Aorta (tissue), 5 donors: Measurements from ENCODE around the gene EDA. TPM values are rescaled to one million over a fixed set of nuclear protein-coding genes. Genes with fewer than 3 reads are reported as not detected.

Source experiments
- ATAC-seq: fragments of 200-7000 bp; cut with Tn5 transposase; one replicate; pipeline ENCODE4 v1.9.1; 2022; ENCODE audit warnings: moderate library complexity; ENCODE audit not compliant: low FRiP score
- DNase-seq, 2 donors: peaks; one replicate each; pipeline ENCODE4 v3.0.0-alpha.2; 2020
- H3K27ac ChIP-seq, 2 donors: one replicate each; pipeline ENCODE4 v1.5.1; 2013; ENCODE audit warnings: low read length in 2 of 2, mild to moderate bottlenecking in 2 of 2, moderate library complexity in 2 of 2, control low read depth in 1 of 2, inconsistent platforms in 1 of 2, low read depth in 1 of 2
- H3K27me3 ChIP-seq, 2 donors: one replicate each; pipeline ENCODE4 v1.6.1; 2013; ENCODE audit warnings: control low read depth in 1 of 2, low read length in 1 of 2, mild to moderate bottlenecking in 1 of 2, moderate library complexity in 1 of 2; ENCODE audit not compliant: insufficient read depth in 2 of 2, control insufficient read depth in 1 of 2
- H3K36me3 ChIP-seq, 2 donors: one replicate each; pipeline ENCODE4 v1.6.1; 2013; ENCODE audit warnings: control low read depth in 1 of 2, low read length in 1 of 2, mild to moderate bottlenecking in 1 of 2; ENCODE audit not compliant: insufficient read depth in 2 of 2, control insufficient read depth in 1 of 2
- H3K4me1 ChIP-seq, 2 donors: one replicate each; pipeline ENCODE4 v1.6.1; 2013; ENCODE audit warnings: low read length in 2 of 2, control low read depth in 1 of 2, mild to moderate bottlenecking in 1 of 2, moderate library complexity in 1 of 2; ENCODE audit not compliant: insufficient read depth in 2 of 2, control insufficient read depth in 1 of 2
- H3K4me3 ChIP-seq, 2 donors: one replicate each; pipeline ENCODE4 v1.5.1; 2013; ENCODE audit warnings: low read length in 2 of 2, control low read depth in 1 of 2, mild to moderate bottlenecking in 1 of 2
- H3K9me3 ChIP-seq: one replicate; pipeline ENCODE4 v1.6.1; 2013; ENCODE audit warnings: mild to moderate bottlenecking, low read length; ENCODE audit not compliant: control insufficient read depth
- WGBS, 2 donors: extraction: QIAGEN DNeasy Blood & Tissue Kit; methylation state at CpG; one replicate each; pipeline ENCODE4 v1.1.7; 2013; 5-methylcytosine and 5-hydroxymethylcytosine counted together
- intact Hi-C, 2 donors: fragments of 100-400 bp; cut with DNase I; formaldehyde crosslinking; loops; one replicate each; pipeline versions ENCODE4 v1.14.2 to v1.15.0; 2022
- polyA plus RNA-seq, 2 donors: library from polyadenylated mRNA; stranded (reverse); fragments of 200-250 nt; gene quantifications; one replicate each; pipeline ENCODE4 v1.2.3, GENCODE V29; 2013
- total RNA-seq, 2 donors: library from RNA; stranded (reverse); fragmentation: NEBNext Ultra II Directional; extraction: Animal tissue kit (Norgen Biotek cat#: 25700); gene quantifications; one replicate each; pipeline ENCODE4 v1.2.1, GENCODE V29; 2021
- donor health status: healthy with polysubstance abuse.
- donor health status: Bipolar disorder and iron deficiency.
- donor health status: DM: no; HTN: no; CAD: no.
- donor health status: DM: no; HTN: no; CAD: no.
- donor health status: DM: yes; HTN: yes; CAD: no.

The EDA gene
- total and polyA plus RNA-seq, 4 donors, result 1.7 to 9.0 (median 3.5) TPM

DNA sequence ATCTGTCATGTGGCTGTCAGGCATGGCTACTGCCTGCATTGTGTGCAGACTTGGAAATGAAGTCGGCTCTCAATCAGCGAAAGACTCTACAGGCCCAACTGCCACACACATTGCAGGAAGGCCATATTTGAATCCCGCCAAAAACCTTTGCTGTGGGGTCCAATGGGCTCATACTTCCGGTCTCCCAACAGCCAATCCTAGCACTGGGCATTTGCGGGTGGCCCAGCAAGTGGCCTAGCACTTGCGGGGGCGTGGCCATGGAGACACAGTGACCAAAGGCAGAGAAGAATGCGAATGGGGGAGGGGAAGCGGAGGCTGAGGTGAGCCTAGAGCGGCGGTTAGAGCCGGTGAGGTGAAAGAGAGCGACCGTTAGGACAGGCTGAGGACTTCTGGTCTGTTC is 446.2 kb downstream of the EDA start, which contains the start of gene OTUD6A:
TSS of gene OTUD6A (plus strand) at position 382 of the 400 bp plus-strand sequence. CDS start 68 bp downstream, outside the sequence.
- H3K4me3 ChIP-seq, result no peak within 1 kb of the TSS
- no peaks in the 10 kb centered on the region for H3K27me3 ChIP-seq
- no peak for ATAC-seq
- 89 to 95% methylated on average over 14 of the region's 14 CpGs for WGBS, 2 donors
- intact Hi-C loops, result no loop called here
- H3K36me3 ChIP-seq, result no peaks in the 10 kb centered on the region
- no peak for DNase-seq
- no peaks in the 10 kb centered on the region for H3K4me1 ChIP-seq
- no peaks in the 10 kb centered on the region for H3K9me3 ChIP-seq
- H3K27ac ChIP-seq, result no peak within 1 kb of the TSS

DNA sequence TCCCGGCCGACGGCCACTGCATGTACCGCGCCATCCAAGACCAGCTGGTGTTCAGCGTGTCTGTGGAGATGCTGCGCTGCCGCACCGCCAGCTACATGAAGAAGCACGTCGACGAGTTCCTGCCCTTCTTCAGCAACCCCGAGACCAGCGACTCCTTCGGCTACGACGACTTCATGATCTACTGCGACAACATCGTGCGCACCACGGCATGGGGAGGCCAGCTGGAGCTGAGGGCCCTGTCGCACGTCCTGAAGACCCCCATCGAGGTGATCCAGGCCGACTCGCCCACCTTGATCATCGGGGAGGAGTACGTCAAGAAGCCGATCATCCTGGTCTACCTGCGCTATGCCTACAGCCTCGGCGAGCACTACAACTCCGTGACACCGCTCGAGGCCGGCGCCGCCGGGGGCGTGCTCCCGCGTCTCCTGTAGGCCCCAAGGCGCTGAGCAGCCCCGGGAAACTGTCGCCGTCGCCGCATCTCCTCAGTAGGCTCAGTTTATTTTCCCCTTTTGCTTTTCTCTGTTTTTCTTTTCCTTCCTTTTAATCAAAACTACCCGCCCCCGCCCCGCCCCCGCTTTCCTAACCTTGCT is 447.1 kb downstream of the EDA start:
- Histone ChIP-seq H3K4me3 (no peak overlapping the region), H3K4me1 (no peaks in the 10 kb centered on the region), H3K9me3 (no peaks in the 10 kb centered on the region), H3K27me3 (no peaks in the 10 kb centered on the region), H3K36me3 (no peaks in the 10 kb centered on the region), H3K27ac (no peak overlapping the region)
- intact Hi-C loops, result no loop called here
- ATAC-seq (no peak), DNase-seq (no peak)
- WGBS, 2 donors, result 81 to 97% methylated on average over 52 of the region's 52 CpGs

DNA sequence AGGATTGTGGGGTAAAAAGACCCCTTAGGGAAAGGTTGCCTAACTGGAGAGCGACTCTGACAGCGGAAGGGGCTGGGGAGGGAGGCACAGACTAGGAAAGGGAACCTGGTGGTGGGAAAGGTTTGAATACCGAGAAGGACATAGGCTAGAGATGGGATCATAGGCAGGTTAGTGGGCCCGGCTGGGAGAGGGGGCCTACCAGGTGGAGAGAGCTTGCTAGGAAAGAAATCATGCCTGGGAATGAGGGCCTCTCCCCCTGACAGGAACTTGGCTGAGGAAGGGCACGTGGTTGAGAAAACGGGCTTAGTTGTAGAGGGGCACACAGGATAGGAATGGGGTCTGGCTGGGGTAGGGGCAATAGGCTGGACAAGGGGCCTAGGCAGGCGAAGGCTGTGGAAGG is 450.7 kb downstream of the EDA start:
- 78 to 90% methylated on average over 7 of the region's 7 CpGs for WGBS, 2 donors
- no peak overlapping the region for H3K4me3 ChIP-seq
- ATAC-seq (no peak), DNase-seq (no peak)
- H3K9me3 ChIP-seq, result no peaks in the 10 kb centered on the region
- intact Hi-C loops, result no loop called here
- H3K27ac ChIP-seq, result no peak overlapping the region
- H3K27me3 ChIP-seq, result no peaks in the 10 kb centered on the region
- no peaks in the 10 kb centered on the region for H3K36me3 ChIP-seq
- H3K4me1 ChIP-seq, result no peaks in the 10 kb centered on the region

DNA sequence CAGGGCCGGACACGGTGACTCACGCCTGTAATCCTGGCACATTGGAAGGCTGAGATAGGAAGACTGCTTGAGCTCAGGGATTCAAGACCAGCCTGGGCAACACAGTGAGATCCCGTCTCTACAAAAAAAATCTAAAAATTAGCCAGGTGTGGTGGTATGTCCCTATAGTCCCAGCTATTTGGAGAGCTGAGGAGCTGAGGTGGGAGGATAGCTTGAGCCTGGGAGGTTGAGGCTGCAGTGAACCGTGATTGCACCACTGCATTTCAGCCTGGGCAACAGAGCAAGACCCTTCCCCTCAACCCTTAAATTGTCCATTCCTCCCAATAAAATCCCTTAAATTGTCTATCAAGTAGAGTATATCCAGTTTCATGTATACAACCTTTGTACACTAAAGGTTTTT is 463.4 kb downstream of the EDA start:
- no peaks in the 10 kb centered on the region for H3K4me1 ChIP-seq
- H3K27me3 ChIP-seq, result no peaks in the 10 kb centered on the region
- no peak overlapping the region for H3K27ac ChIP-seq
- DNase-seq (no peak), ATAC-seq (no peak)
- no peaks in the 10 kb centered on the region for H3K9me3 ChIP-seq
- no peaks in the 10 kb centered on the region for H3K36me3 ChIP-seq
- intact Hi-C loops, result no loop called here
- WGBS, 2 donors, result 73 to 91% methylated on average over 5 of the region's 5 CpGs
- H3K4me3 ChIP-seq, result no peak overlapping the region

DNA sequence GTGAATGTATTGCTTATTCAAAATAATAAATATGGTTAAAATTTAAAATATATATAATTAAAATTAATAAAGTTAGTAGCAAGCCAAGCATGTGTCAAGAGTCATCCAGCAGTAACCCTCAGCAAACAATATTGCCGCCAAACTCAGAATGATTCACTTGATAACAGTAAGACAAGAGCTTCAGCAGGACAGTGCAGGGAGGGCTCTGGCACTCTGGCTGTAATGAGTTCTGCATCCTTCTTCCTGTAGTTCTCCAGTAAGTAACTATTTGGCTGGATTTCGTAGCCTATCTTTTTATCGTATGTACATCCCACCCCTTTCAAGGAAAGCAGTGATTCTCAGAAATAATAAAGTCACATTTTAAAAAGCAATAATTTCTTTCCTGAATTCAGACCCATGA is 464.0 kb downstream of the EDA start:
- H3K4me1 ChIP-seq, result no peaks in the 10 kb centered on the region
- 56 to 64% methylated on average over 3 of the region's 3 CpGs for WGBS, 2 donors
- ATAC-seq, result no peak

DNA sequence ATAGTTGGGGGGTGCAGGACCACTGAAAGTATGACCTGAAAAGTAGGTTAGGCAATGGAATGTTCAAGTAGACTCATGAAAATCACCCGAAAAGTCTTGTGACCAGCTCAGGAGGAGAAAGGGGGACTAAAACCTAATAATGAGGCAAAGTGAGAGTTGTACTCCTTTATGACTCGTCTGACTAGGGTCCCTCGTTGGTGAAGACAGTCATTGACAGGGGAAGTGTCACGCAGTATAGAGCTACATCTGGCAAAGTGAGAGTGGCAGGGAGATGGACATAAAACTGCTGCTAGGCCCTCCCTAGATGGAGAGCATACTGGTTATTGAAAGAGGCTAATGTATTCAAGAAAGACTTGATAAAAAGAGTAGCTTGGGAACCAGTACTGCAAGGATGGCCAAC is 466.8 kb downstream of the EDA start:
- H3K27me3 ChIP-seq, result no peaks in the 10 kb centered on the region
- H3K9me3 ChIP-seq, result no peaks in the 10 kb centered on the region
- DNase-seq (no peak), ATAC-seq (no peak)
- H3K4me3 ChIP-seq, result no peak overlapping the region
- H3K27ac ChIP-seq, result no peak overlapping the region
- no peaks in the 10 kb centered on the region for H3K4me1 ChIP-seq
- no peaks in the 10 kb centered on the region for H3K36me3 ChIP-seq
- 52 to 85% methylated on average over 4 of the region's 4 CpGs for WGBS, 2 donors
- intact Hi-C loops, result no loop called here

More for the DNA sequence above, 464.0 kb downstream of the EDA start:
- Histone ChIP-seq H3K27ac (no peak overlapping the region), H3K9me3 (no peaks in the 10 kb centered on the region), H3K4me3 (no peak overlapping the region), H3K27me3 (no peaks in the 10 kb centered on the region), H3K36me3 (no peaks in the 10 kb centered on the region)
- DNase-seq, result no peak
- intact Hi-C loops, result no loop called here

DNA sequence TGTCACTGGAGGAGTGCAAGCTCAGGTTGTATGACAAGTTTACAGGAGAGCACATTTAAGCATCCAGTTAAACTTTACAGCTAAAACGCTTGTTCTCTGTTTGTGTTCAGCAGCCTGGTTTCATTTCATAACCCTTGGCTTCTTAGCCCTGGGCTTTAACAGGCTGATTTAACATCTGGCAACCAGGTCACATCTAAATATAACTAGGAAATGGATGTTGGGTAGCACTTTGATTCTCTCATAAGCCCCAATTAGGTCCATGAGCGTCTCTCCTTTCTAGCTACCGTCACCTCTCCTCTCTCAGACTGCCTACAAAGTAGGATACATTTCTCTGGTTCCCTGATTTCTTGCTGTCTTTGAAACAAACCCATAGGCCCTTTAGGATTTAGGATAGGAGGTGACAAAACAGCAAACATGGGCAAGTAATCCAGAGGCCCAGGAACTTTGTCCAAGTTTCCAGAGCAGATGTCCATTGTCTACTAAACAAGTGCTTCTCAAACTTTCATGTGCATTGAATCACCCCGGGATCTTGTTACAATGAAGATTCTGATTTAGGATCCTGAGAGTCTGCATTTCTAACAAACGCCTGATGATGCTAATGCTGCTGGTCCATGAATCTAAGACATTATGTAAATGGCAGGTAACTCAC is 468.8 kb downstream of the EDA start:
- Histone ChIP-seq H3K36me3 (no peaks in the 10 kb centered on the region), H3K27me3 (no peaks in the 10 kb centered on the region), H3K27ac (no peak overlapping the region), H3K4me3 (no peak overlapping the region), H3K4me1 (no peaks in the 10 kb centered on the region), H3K9me3 (no peaks in the 10 kb centered on the region)
- no peak for ATAC-seq
- 68 to 71% methylated on average over 5 of the region's 5 CpGs for WGBS, 2 donors
- no peak for DNase-seq
- intact Hi-C loops, result no loop called here

DNA sequence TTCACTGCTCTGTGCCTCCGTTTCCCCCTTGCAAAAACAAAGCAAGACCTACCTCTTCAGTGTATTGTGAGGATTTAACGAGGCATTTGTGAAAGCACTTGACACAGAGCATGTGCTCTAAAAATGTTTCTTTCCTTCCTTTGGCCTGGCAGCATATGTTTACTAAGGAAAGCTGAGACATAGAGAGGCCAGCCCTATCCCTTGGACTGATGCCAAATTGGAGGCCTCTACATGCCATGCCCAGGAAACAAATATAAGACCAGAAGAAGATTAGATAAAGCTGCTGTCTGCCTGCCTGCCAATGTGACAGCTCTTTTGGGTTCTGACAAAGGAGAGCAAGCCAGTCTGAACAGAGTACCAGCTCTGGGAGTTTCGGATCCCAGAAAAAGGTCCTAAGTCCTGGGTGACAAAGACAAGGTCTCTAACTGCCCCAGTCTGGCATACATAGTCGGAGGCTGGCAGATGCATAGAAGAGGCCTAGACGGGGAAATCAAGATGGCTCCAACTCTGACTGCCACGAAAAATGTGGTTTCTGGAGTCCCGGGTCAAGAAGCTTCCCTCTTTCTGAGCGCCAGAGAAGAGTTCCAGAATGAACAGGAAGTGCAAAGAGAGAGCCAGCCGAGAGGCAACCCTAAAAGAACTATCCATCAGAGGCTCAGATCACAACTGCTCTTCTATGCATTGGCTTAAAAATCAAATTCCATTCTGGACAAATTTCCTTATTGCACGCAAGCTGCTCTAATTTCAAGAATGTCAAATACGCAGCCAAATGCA is 472.1 kb downstream of the EDA start:
- H3K27ac ChIP-seq, result no peak overlapping the region
- no peak for ATAC-seq

DNA sequence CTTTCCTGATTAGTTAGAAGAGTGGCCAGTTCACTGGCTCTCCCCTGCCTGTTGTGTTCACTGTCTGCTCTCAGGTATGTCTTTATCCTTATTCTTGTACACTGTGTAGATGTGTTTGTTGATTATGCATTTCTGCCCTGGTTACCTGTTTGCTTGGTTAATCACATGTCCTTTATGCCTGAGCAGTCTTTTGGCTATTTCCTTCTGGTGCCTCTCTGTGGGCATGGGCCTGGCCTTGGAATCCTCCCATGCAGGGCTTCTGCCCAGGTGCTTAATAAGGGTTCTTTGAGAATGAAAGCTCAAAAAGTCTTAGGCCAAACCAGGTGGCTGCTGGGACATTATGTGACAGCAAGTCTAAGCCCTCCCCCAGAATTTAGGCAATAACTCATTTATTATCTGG is 472.8 kb downstream of the EDA start:
- Histone ChIP-seq H3K27ac (no peak overlapping the region), H3K4me1 (no peaks in the 10 kb centered on the region), H3K4me3 (no peak overlapping the region), H3K9me3 (no peaks in the 10 kb centered on the region), H3K27me3 (no peaks in the 10 kb centered on the region), H3K36me3 (no peaks in the 10 kb centered on the region)
- intact Hi-C loops, result no loop called here
- DNase-seq (no peak), ATAC-seq (no peak)

More for the DNA sequence above, 472.1 kb downstream of the EDA start:
- intact Hi-C loops, result no loop called here
- 41 to 48% methylated on average over 11 of the region's 11 CpGs for WGBS, 2 donors
- DNase-seq, result no peak
- Histone ChIP-seq H3K27me3 (no peaks in the 10 kb centered on the region), H3K36me3 (no peaks in the 10 kb centered on the region), H3K9me3 (no peaks in the 10 kb centered on the region), H3K4me1 (no peaks in the 10 kb centered on the region), H3K4me3 (no peak overlapping the region)
